Measurements from ENCODE around the gene CR1L. TPM values are rescaled to one million over a fixed set of nuclear protein-coding genes. Genes with fewer than 3 reads are reported as not detected.

CR1L gene
- total and polyA plus RNA-seq, 2 of the 8 experiments (the other 6 are each of a cell fraction or from before 2014, with no cell fraction given), result 0.39 TPM; not detected in 1

DNA sequence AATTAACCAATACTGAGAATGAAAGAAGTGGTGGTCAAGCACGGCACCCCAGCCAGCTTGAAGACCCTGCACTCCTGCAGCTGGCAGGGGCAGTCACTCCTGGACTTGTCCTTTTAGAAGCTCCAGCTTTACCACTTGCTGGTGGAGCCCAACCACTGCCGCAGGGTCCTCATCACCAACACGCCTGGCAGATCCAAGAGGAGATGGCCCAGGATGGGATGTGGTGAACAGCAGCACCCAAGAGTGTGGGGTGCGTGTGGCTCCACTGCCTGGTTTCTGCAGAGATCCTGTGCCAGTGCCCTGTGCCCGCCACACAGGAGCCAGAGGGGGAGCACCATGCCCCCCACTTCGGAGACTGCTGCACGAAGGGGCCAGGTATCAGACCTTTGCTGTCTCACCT lies 13.5 kb downstream of the CR1L start (continued):
- TF ChIP-seq NANOG (IDR thresholded peaks at IDR 0.05; ENCODE audit: insufficient read depth, low read depth, low read length, poor library complexity, severe bottlenecking) (no peak), KDM5A (IDR thresholded peaks at IDR 0.05; ENCODE audit: low read length) (no peak)
